Muscle of back (tissue), 11 donors: ENCODE measurements around the gene LHFPL6. TPM values are rescaled to one million over a fixed set of nuclear protein-coding genes. Genes with fewer than 3 reads are reported as not detected.

Source experiments
- DNase-seq, 3 donors: peaks; one replicate each; pipeline versions ENCODE4 v3.0.0 to v3.0.0-alpha.2; 2013
- polyA plus RNA-seq, 10 donors: library from polyadenylated mRNA; unstranded; fragments of 120-200 nt; gene quantifications; one replicate each; pipeline ENCODE4 v1.2.1, GENCODE V29; 2013; ENCODE audit not compliant: insufficient read length in 10 of 10

The LHFPL6 gene
- polyA plus RNA-seq, 10 donors = 53.9 to 84.6 (median 68.7) TPM

- no peak for DNase-seq
These were observed 134.7 kb downstream of the LHFPL6 start for GRCh38 chr13:39468306-39468705.

- DNase-seq = no peak
These were observed 139.4 kb downstream of the LHFPL6 start for GRCh38 chr13:39463611-39464010.

GRCh38 chr13:39462906-39463305 lies 140.1 kb downstream of the LHFPL6 start:
- DNase-seq = no peak

- DNase-seq = no peak
These were observed 140.6 kb downstream of the LHFPL6 start for GRCh38 chr13:39462428-39462827.

- DNase-seq = no peak
These were observed 141.2 kb downstream of the LHFPL6 start for GRCh38 chr13:39461685-39462266.

- DNase-seq = no peak
These were observed 145.7 kb downstream of the LHFPL6 start for GRCh38 chr13:39457274-39457673.

- peak in 2 of 3 donors; percentile 45 to 52 for DNase-seq
These were observed 147.3 kb downstream of the LHFPL6 start for GRCh38 chr13:39455521-39456175.

- DNase-seq = no peak
These were observed 150.2 kb downstream of the LHFPL6 start for GRCh38 chr13:39452834-39453233.

GRCh38 chr13:39452417-39452816 lies 150.6 kb downstream of the LHFPL6 start:
- peak in 1 of 3 donors; percentile 58 for DNase-seq

- DNase-seq = peak; percentile 73 to 90 (median 76)
These were observed 151.1 kb downstream of the LHFPL6 start for GRCh38 chr13:39451860-39452301.

- peak; percentile 43 to 68 (median 52) for DNase-seq
These were observed 151.7 kb downstream of the LHFPL6 start for GRCh38 chr13:39451301-39451700.

GRCh38 chr13:39450176-39450575 lies 152.8 kb downstream of the LHFPL6 start:
- no peak for DNase-seq

- peak; percentile 80 to 91 (median 84) for DNase-seq
These were observed 154.2 kb downstream of the LHFPL6 start for GRCh38 chr13:39448834-39449233.

GRCh38 chr13:39446865-39447264 lies 156.1 kb downstream of the LHFPL6 start:
- no peak for DNase-seq

- DNase-seq = no peak
These were observed 158.1 kb downstream of the LHFPL6 start for GRCh38 chr13:39444866-39445265.

GRCh38 chr13:39433651-39434050 lies 169.3 kb downstream of the LHFPL6 start:
- DNase-seq = no peak

- DNase-seq = no peak
These were observed 170.8 kb downstream of the LHFPL6 start for GRCh38 chr13:39432196-39432595.

- DNase-seq = no peak
These were observed 180.0 kb downstream of the LHFPL6 start for GRCh38 chr13:39422845-39423565.

GRCh38 chr13:39419876-39420275 lies 183.1 kb downstream of the LHFPL6 start:
- DNase-seq = no peak

- DNase-seq = no peak
These were observed 183.9 kb downstream of the LHFPL6 start for GRCh38 chr13:39419068-39419467.

GRCh38 chr13:39418424-39418823 lies 184.6 kb downstream of the LHFPL6 start:
- no peak for DNase-seq

- peak in 1 of 3 donors; percentile 21 for DNase-seq
These were observed 185.3 kb downstream of the LHFPL6 start for GRCh38 chr13:39417643-39418042.

- peak in 1 of 3 donors; percentile 38 for DNase-seq
These were observed 185.9 kb downstream of the LHFPL6 start for GRCh38 chr13:39417131-39417530.
